ENCODE results near the gene CCDC90B. TPM values are rescaled to one million over a fixed set of nuclear protein-coding genes. Genes with fewer than 3 reads are reported as not detected.
"Not testable (repeated sequence)": the region's sequence is repeated elsewhere in the genome, so short reads cannot be mapped to it uniquely, and the experiment has no call there.

CCDC90B gene
- polyA plus RNA-seq, 1 of the 3 experiments (the other 2 are of a cell fraction): 47.9 TPM

- 86% methylated on average over 1 of the region's 1 CpG for WGBS (ENCODE audit: low lambda C conversion rate)
- H3K9me3 ChIP-seq: no peaks in the 10 kb centered on the region
- no peak overlapping the region for H3K27ac ChIP-seq (ENCODE audit: low read depth in 2 of 2, low read length in 1 of 2)
- H3K4me2 ChIP-seq: no peak overlapping the region
- no peak overlapping the region for H3K4me3 ChIP-seq (ENCODE audit: low read depth in 2 of 2, low read length in 1 of 2)
- ChIA-PET POLR2A (interaction anchor here (1.6 kb wide), 1 partner anchor 13 kb away, joined by 3 read pairs; no protein-coding TSS in a partner anchor), CTCF (no interaction called here)
- no peak for TF ChIP-seq PBX3 (IDR thresholded peaks at IDR 0.05)
- TF ChIP-seq MEF2A (IDR thresholded peaks at IDR 0.05; ENCODE audit: borderline replicate concordance, low read depth): no peak
- no peak for TF ChIP-seq CTCF (IDR thresholded peaks at IDR 0.05)
- TF ChIP-seq RXRA (IDR thresholded peaks at IDR 0.05; ENCODE audit: borderline replicate concordance, low read depth): no peak
- no peak for TF ChIP-seq FOXM1 (IDR thresholded peaks at IDR 0.05; ENCODE audit: low read depth)
- TF ChIP-seq FOXJ3 (CRISPR knock-in tag; IDR thresholded peaks at IDR 0.05): no peak
- no peak for TF ChIP-seq TCF12 (IDR thresholded peaks at IDR 0.05)
- H3F3A ChIP-seq (replicated peaks; ENCODE audit: insufficient read depth): no peaks in the 10 kb centered on the region
- no peaks in the 10 kb centered on the region for H3K9me2 ChIP-seq
- no peaks in the 10 kb centered on the region for H4K20me1 ChIP-seq (ENCODE audit: insufficient read depth)
- H3K4me1 ChIP-seq (ENCODE audit: control insufficient read depth in 1 of 2, insufficient read depth in 2 of 2, low read depth in 1 of 2, low read length in 1 of 2): no peaks in the 10 kb centered on the region
- no peak overlapping the region for H3K9ac ChIP-seq
- H2AFZ ChIP-seq (ENCODE audit: low read depth): no peak overlapping the region
- H3K79me2 ChIP-seq (ENCODE audit: insufficient read depth): no peaks in the 10 kb centered on the region
- H3K36me3 ChIP-seq (replicated peaks in 1 of 2; ENCODE audit: control insufficient read depth in 1 of 2, insufficient read depth in 2 of 2, low read length in 1 of 2): no peaks in the 10 kb centered on the region
- no peaks in the 10 kb centered on the region for H3K27me3 ChIP-seq (ENCODE audit: insufficient read depth)
- no peak for DNase-seq
These were observed 32.8 kb upstream of the CCDC90B start for GRCh38 chr11:83318931-83319330.

- Histone ChIP-seq H3K36me3 (replicated peaks in 1 of 2; ENCODE audit: control insufficient read depth in 1 of 2, insufficient read depth in 2 of 2, low read length in 1 of 2) (no peaks in the 10 kb centered on the region), H3K27ac (ENCODE audit: low read depth in 2 of 2, low read length in 1 of 2) (no peak overlapping the region), H3K9me2 (no peaks in the 10 kb centered on the region), H3K27me3 (ENCODE audit: insufficient read depth) (no peaks in the 10 kb centered on the region), H3K4me3 (ENCODE audit: low read depth in 2 of 2, low read length in 1 of 2) (no peak overlapping the region), H3K79me2 (ENCODE audit: insufficient read depth) (no peaks in the 10 kb centered on the region), H3K9me3 (no peaks in the 10 kb centered on the region), H3K4me1 (ENCODE audit: control insufficient read depth in 1 of 2, insufficient read depth in 2 of 2, low read depth in 1 of 2, low read length in 1 of 2) (no peaks in the 10 kb centered on the region), H3F3A (replicated peaks; ENCODE audit: insufficient read depth) (no peaks in the 10 kb centered on the region), H3K9ac (no peak overlapping the region), H2AFZ (ENCODE audit: low read depth) (no peak overlapping the region), H4K20me1 (ENCODE audit: insufficient read depth) (no peaks in the 10 kb centered on the region), H3K4me2 (no peak overlapping the region)
- CTCF ChIA-PET: interaction anchor here (0.9 kb wide), 1 partner anchor 25 kb away, joined by 3 read pairs; no protein-coding TSS in a partner anchor
- POLR2A ChIA-PET: interaction anchor here (1.6 kb wide), 1 partner anchor 12 kb away, joined by 3 read pairs; no protein-coding TSS in a partner anchor
- WGBS (ENCODE audit: low lambda C conversion rate): 56% methylated on average over 8 of the region's 8 CpGs
- no peak for DNase-seq
- TF ChIP-seq FOSL2 (IDR thresholded peaks at IDR 0.05; ENCODE audit: borderline replicate concordance, low read depth) (no peak), IRF3 (IDR thresholded peaks at IDR 0.05; ENCODE audit: low read depth, low read length) (no peak), CHD2 (IDR thresholded peaks at IDR 0.05; ENCODE audit: low read length, partially characterized antibody) (no peak)
These were observed 31.9 kb upstream of the CCDC90B start for GRCh38 chr11:83317757-83318690.

GRCh38 chr11:83316897-83317268 is 30.7 kb upstream of the CCDC90B start:
- H3K4me3 ChIP-seq (ENCODE audit: low read depth in 2 of 2, low read length in 1 of 2); H3F3A ChIP-seq (replicated peaks; ENCODE audit: insufficient read depth); H3K9ac ChIP-seq; CTCF ChIA-PET; H3K27ac ChIP-seq (ENCODE audit: low read depth in 2 of 2, low read length in 1 of 2); H3K4me2 ChIP-seq; H3K79me2 ChIP-seq (ENCODE audit: insufficient read depth); H4K20me1 ChIP-seq (ENCODE audit: insufficient read depth); H3K36me3 ChIP-seq (replicated peaks in 1 of 2; ENCODE audit: control insufficient read depth in 1 of 2, insufficient read depth in 2 of 2, low read length in 1 of 2); H3K27me3 ChIP-seq (ENCODE audit: insufficient read depth); H3K9me3 ChIP-seq; H2AFZ ChIP-seq (ENCODE audit: low read depth); POLR2A ChIA-PET; H3K9me2 ChIP-seq; H3K4me1 ChIP-seq (ENCODE audit: control insufficient read depth in 1 of 2, insufficient read depth in 2 of 2, low read depth in 1 of 2, low read length in 1 of 2); DNase-seq: not testable (repeated sequence)
- WGBS (ENCODE audit: low lambda C conversion rate): 95% methylated on average over 4 of the region's 31 CpGs

- CTCF ChIA-PET; H3K4me1 ChIP-seq (ENCODE audit: control insufficient read depth in 1 of 2, insufficient read depth in 2 of 2, low read depth in 1 of 2, low read length in 1 of 2): not testable (repeated sequence)
These were observed 30.2 kb upstream of the CCDC90B start for GRCh38 chr11:83316143-83316896.

More at GRCh38 chr11:83316143-83316896, 30.2 kb upstream of the CCDC90B start:
- H3K9ac ChIP-seq; H3K36me3 ChIP-seq (replicated peaks in 1 of 2; ENCODE audit: control insufficient read depth in 1 of 2, insufficient read depth in 2 of 2, low read length in 1 of 2); POLR2A ChIA-PET; H2AFZ ChIP-seq (ENCODE audit: low read depth); H3K79me2 ChIP-seq (ENCODE audit: insufficient read depth); H3F3A ChIP-seq (replicated peaks; ENCODE audit: insufficient read depth); H3K9me2 ChIP-seq; H3K27ac ChIP-seq (ENCODE audit: low read depth in 2 of 2, low read length in 1 of 2); H4K20me1 ChIP-seq (ENCODE audit: insufficient read depth); H3K4me2 ChIP-seq; H3K9me3 ChIP-seq; H3K27me3 ChIP-seq (ENCODE audit: insufficient read depth); H3K4me3 ChIP-seq (ENCODE audit: low read depth in 2 of 2, low read length in 1 of 2); DNase-seq: not testable (repeated sequence)
- WGBS (ENCODE audit: low lambda C conversion rate): 68% methylated on average over 18 of the region's 59 CpGs

Data from SK-N-SH (cell line).